HG03439 (cell line): ENCODE measurements around the gene HSPB6.

Experiments
- ATAC-seq: cut with Tn5 transposase; IDR thresholded peaks from one replicate; pipeline ENCODE4 v1.9.1; 2021; ENCODE audit warnings: mild to moderate bottlenecking, moderate library complexity; ENCODE audit not compliant: unreplicated experiment

The HSPB6 gene

DNA sequence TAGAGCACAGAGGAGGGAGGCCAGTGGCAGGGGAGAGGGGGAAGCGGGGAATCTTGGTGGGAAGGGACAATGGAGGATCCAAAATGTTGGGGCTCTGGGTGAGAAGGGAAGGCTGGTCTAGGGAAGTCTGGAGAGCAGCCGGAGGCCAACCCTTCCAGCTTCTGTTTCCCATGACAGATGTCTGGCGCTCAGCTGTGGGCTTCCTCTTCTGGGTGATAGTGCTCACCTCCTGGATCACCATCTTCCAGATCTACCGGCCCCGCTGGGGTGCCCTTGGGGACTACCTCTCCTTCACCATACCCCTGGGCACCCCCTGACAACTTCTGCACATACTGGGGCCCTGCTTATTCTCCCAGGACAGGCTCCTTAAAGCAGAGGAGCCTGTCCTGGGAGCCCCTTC is 10.3 kb downstream of the HSPB6 start:
- ATAC-seq = no peak

DNA sequence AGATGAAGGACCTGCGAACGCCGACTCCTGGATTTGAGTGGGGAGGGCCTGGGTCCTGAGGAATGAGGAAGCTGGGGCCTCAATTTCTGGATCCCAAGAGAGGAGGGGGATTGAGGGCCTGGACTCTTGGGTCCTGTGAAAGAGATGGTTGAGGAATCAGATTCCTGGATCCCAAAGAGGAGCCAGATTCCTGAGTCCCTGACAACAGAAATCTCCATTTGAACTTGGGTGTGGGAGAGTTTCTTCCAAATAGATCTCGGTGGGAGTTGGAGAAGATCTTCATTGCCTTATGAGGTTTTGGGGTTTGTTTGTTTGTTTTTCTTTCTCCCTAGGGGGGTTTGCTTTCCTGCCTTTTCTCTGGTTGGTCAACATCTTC is 10.8 kb downstream of the HSPB6 start:
- no peak for ATAC-seq

DNA sequence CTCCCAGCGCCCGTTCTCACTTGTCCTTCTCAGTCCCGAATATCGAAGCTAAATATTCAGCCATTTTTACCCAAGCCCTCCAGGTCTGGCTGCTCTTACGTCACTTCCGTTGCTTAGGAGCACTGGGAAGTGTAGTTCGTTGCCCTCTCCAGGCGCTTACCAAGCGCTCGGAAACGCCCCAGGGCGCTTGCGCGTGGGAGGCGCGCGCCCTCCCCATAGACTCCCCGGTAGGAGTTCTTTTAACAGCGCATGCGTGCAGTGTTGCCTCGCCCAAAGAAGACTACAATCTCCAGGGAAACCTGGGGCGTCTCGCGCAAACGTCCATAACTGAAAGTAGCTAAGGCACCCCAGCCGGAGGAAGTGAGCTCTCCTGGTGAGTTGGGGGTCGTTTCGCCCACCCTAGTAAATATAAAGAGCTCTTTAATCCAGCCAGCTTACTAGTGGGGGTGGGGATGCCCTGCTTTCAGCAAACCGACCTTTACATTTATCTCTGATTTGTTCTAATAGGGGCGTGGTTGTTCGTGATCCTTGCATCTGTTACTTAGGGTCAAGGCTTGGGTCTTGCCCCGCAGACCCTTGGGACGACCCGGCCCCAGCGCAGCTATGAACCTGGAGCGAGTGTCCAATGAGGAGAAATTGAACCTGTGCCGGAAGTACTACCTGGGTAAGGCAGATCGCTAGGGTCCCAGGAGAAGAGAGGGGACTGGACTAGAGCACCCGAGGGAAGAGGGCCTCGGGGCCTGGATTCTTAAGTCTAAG is 11.3 kb downstream of the HSPB6 start, which contains the start of the genes PSENEN and U2AF1L4:
TSS of gene PSENEN (plus strand) at position 324 of the 759 bp plus-strand sequence. CDS start at position 604, 280 bp downstream.
TSS of gene U2AF1L4 (minus strand) at position 91 of the 759 bp plus-strand sequence. CDS start at position 64, 27 bp downstream.
- ATAC-seq = peak; percentile 44

DNA sequence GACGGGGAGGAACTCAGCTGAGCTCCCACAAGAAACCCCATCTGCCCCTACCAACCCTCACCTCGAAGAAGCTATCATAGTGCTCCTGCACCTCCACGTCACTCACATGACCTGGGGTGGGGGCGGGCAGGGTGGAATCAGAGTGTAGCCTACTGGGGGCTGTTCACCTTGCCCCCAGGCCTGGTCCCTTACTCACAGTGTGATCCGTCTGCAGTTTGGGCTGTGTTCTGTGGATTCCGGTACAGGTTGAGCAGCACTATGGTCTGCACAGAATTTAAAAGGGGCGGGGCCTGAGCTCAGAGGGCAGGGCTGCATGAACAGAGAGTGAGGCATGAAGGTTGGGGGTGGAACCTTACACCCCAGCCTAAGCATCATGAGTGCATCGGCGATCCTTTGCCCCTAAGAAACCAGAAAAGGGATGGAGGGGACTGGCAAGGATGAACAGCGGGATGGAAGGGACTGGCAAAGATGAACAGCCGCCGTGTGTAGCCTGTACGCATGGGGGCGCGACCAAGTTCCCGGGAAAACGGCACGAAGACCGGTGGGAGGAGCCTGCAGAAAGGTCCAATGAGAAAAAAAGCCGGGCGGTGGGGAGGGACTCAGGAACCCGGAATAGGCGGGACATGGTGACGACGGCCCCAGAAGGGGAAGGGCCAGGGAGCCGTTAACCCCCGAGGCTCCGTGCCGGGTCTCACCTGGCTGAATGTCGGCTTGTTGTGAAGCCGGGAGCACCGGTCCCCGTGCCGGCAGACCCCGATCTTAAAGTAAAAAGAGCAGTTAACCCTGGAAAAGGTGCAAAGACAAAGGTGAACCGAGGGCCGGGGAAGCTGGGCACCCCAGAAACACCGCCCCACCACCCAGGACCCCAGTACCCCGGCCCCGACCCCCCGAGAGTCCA is 12.2 kb downstream of the HSPB6 start:
- peak; percentile 36 for ATAC-seq

DNA sequence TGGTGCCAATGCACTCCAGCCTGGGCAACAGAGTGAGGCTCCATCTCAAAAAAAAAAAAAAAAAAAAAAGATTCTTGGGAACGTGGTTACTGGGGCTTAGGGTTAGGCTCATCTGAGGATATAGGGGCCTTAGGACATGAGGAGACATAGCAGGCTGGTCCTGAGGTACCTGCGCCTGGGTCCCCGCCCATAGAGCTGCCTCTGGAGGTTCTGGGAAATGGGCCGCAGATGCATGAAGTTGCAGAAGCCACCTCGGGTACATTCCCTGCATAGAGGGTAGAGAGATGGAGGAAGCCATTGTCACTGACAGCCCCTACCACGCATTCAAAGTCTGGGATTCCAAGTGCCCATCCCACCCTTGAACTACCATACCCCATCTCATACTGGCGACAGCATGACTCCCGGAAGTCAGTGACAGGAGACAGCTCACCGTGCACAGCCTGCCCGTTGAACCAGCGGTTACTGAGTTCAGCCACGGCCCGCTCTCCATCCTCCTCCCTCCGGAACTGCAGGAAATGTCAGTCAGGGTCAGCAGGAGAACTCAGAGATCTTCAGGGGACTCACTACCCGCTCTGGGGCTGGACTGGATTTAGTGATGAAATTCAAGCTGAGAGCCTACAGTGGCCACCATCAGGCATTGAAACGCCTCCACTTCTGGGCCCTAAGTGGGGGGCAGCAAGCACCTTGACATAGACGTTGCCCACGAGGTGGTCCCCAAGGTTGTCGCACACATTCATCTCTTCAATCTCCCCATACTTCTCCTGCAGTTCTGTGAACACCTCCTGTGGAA is 13.0 kb downstream of the HSPB6 start:
- ATAC-seq = no peak

DNA sequence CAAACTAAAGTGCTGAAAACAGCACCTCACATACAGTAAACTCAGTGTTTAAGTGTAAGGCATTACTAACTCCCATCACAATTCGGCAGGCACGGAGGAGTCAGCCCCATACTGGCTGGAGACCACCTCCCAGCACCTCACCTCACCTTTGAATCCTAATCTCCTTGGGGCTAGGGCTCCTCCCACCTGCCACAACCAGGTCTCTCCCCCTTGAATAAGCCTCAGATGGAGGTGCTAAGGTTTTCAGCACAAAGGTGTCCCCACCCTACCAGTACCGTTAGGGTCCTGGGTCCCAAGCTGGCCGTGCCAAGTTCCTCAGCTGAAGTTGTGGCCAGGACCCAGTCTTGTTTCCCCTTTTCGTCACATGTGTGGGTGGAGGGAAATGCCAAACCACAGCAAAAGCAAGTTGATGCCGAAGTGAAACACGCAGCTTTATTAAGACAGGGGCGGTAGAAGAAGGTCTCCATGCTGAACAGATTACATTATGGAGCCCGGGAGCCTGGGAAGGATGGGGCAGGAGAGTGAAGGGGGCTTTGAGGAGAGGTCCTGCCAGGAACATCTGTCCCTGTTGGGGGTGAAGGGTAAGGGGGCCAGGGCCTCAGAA is 14.6 kb downstream of the HSPB6 start, which contains the start of gene IGFLR1:
TSS of gene IGFLR1 (minus strand) at position 332 of the 604 bp plus-strand sequence. CDS start 1,272 bp downstream, outside the sequence.
- ATAC-seq = no peak

DNA sequence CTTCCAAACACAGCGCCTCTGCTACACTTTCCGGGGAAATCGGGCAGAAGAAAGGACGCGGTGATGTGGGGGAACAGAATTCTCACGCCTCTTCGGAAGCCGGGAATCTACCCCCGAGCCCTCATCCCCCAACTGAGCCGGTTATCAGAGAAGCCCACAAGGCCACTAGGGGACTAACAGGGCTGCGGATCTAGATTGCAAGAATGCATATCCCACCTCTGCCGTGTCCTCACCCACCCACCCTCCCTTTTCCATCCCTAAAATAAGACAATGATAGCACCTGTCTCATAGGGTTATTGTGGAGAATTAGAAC is 15.7 kb downstream of the HSPB6 start:
- no peak for ATAC-seq

DNA sequence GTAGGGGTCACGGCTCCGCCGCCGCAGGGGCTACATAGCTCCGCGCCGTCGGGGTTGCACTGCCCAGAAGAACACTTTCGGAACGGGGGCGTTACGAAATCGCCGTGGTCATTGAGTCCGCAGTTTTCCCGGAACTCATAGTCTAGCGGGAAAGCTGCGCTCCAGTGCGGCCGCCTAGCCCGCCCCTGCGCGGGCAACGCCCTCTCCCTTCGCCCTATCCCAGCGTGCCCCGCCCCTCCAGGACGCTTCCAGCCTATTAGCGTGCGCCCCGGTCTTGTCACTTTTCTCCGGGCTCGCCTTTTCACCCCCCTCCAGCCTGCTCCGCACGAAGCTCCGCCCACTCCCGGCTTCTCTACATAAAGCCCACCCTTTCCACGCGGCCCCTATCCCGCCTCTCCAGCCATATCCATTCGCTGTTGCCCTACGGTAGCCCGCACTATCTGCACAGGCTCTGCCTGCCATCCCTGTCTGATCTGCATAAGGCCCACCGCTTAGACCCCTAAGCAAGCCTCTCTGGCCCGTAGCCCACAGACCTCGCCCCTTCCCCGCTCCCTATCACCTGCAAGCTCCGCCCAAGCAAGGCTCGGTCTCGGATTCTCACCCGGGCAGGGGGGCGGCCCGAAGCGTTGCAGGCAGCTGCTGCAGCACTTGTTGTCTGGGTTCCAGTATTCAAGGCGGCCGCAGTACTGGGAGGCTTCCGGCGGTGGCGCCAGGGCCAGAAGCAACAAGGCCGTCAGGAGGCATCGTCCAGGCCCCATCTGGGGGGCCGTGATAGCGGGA is 16.2 kb downstream of the HSPB6 start:
- ATAC-seq = peak; percentile 47

DNA sequence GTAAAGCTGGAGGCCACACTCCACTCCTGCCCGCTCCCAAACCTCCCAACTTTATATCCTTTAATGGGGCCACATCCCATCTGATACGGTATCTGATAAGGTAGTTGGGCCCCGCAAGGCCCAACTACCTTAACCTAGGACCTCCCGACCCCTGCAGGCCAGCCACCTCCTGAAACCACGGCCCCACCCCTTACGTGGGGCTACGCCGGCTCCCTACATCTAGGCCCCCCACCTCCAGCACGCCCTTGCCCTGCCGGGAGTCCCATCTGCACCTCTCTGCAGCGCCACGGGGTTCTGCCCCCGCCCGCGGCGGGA is 16.8 kb downstream of the HSPB6 start:
- no peak for ATAC-seq

DNA sequence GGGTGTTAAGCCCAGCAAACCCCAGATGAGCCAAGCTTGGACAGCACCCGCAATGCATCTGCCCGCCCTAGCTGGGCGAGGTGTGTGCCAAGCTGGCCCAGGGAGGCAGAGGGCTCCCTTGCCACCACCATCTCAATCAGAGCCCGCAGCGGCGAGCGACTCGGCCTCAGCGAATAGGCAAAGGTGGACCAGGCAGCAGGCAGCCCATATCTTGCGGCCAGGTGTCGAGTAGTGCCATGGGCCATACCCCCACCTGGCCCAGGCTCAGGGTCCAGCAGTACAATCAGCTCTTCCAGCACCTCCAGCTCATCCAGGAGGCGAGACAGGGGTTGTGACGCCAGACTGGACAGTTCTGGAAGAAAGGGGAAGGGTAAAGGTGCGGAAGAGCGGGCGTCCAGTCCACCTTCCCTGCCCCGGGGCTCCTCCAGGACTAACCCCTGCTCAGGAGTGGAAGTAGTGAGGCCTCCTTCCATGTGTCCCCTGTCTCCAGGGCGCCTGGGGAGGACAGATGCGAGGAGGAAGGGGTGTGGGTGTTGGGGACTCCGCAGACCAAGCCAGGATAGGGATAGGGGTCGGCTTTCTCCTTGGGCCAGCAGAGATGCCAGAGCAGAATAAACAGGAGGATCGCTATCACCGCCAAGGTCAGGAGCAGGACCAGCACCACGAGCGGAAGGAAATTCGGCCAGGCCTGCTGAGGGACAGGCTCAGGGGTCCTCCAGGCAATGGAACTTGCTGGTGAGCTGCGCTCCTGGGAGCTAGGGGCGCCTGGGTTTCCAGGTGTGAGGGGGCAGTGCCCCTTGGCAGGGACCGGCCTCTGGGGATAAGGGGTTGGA is 17.3 kb downstream of the HSPB6 start:
- no peak for ATAC-seq

DNA sequence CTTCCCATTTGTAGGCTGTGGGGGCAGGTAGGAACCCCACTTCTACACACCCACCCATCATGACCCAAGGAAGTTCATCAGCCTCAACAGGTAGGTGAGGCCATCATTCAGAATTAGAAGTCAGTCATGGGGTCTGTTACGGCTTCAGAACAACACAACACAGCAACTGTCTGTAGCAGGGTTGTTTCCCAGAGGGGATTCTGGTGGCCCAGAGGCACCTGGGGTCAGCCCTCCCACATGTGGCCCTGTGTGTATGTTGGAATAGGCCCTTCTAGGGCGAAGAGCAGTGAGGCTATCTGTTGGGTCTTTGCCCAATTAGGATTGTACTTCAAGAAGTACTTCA is 18.0 kb downstream of the HSPB6 start:
- ATAC-seq = no peak

DNA sequence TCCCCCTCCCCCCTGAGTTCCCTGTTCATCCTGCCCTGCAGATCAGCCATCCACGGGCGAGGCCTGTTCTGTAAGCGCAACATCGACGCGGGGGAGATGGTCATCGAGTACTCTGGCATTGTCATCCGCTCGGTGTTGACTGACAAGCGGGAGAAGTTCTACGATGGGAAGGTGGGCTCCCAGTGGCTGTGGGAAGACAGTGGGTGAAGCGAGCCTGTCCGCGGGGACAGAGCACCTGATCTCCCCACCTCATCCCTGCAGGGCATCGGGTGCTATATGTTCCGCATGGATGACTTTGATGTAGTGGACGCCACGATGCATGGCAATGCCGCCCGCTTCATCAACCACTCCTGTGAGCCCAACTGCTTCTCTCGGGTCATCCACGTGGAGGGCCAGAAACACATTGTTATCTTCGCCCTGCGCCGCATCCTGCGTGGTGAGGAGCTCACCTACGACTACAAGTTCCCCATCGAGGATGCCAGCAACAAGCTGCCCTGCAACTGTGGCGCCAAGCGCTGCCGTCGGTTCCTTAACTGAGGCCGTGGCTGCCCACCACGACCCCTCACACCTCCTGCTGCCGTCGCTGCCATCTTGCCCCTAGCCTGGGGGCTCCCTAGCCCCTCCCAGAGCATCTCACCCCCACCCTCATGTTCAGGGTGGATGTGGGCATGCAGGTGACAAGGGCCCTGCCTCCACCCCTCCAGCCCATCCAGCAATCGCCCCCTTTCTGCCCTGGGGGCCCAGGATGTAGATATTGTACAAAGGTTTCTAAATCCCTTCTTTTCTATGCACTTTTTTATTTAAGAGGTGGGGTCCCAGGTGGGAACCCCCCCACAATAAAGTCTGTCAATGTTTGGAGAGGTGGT is 18.6 kb downstream of the HSPB6 start:
- no peak for ATAC-seq

DNA sequence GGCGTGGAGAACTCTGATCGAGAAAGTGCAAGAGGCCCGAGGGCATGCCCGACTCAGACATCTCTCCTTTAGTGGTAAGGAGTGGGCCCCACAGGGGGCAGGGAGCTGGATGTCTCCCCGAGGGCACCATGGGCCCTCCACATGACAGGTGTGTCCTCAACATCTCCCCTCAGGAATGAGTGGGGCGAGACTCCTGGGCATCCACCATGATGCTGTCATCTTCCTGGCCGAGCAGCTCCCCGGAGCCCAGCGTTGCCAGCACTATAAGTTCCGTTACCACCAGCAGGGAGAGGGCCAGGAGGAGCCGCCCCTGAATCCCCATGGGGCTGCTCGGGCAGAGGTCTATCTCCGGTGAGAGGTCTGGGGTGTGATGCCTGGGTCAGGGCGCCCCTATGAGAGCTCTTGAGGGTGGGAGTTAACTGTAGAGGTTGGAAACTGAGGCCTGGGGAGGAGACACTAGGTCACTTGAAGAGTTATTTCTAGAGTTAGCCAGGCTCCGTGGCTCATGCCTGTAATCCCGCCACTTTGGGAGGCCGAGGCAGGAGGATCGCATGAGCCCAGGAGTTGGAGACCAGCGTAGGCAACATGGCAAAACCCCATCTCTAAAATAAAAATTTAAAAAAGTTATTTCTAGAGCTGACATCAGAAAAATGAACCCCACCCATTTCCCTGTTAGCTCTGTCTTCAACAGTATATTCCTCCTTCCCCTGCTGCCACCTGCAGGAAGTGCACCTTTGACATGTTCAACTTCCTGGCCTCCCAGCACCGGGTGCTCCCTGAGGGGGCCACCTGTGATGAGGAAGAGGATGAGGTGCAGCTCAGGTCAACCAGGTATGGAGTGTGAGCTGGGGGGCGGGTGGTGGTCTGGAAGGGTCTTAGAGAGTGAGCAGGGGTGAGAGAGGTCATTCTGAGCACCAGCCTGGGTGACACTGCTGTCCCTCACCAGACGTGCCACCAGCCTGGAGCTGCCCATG is 19.6 kb downstream of the HSPB6 start:
- no peak for ATAC-seq

DNA sequence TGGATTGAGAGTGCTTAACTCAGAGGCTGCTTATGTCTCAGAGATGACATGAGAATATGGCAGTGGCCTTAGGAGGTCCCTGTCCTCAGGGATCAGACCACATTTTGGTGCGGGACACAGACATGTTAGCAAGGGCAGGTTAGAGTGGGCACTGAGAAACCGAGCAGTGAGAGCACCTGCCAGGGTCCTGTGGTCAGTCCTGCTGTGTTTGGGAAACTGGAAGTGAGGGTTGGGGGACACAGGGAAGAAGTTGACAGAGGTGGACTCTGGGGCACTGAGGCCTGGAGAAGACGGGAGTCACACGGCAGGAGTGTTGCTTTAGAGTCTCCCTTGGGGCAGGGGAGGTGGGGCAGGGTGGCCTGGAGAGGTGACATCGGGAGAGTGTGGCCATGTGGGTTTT is 21.9 kb downstream of the HSPB6 start:
- no peak for ATAC-seq

DNA sequence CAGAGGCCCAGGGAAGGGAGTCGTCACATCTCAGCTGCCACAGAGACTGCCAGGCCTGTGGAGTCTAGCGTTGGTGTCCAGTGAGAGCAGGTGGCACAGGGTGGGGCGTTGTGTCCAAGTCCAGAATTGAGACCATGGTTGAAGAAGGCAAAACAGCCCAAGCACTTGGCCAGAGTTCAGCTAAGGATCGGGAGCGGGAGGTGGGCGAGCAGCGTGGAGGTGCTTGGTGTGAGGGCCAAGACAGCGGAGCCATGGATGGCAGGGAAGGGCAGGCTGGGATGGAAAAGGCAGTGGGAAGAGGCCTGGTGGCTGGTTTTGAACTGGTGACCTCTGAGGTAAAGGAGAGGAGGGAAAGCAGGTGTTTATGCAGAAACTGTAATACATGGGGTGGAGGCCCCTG is 22.6 kb downstream of the HSPB6 start:
- no peak for ATAC-seq

DNA sequence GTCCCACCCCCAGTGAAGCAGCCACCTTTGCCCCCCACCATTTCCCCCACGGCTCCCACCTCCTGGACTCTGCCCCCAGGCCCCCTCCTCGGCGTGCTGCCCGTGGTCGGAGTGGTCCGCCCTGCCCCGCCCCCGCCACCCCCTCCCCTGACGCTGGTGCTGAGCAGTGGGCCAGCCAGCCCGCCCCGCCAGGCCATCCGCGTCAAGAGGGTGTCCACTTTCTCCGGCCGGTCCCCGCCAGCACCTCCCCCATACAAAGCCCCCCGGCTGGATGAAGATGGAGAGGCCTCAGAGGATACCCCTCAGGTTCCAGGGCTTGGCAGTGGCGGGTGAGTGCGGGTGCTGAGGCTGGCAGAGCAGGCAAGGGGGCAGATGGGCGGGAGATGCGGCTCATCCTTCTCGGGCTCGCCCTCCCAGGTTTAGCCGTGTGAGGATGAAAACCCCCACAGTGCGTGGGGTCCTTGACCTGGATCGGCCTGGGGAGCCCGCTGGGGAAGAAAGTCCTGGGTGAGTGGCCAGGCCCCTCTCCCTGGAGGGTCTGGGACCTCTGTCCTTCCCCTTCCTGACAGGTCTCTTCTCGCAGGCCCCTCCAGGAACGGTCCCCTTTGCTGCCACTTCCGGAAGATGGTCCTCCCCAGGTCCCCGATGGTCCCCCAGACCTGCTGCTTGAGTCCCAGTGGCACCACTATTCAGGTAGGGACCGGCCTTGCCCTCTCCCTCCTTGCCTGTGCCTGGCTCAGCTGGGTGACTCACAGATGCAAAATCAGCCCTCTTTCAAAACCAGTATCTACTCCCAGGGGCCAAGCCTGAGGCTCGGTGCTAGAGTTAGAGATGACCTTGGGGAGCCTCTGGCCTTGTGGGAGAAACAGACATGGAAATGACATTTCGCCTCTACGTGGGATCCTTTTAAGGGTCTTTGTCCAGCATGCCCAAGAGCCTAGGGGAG is 23.4 kb downstream of the HSPB6 start:
- no peak for ATAC-seq
